HepG2 (cell line): Measurements from ENCODE around the gene POLR3F. TPM values are rescaled to one million over a fixed set of nuclear protein-coding genes. Genes with fewer than 3 reads are reported as not detected.
A peak's percentile ranks its signal among the peaks of the same experiment; 100 is the strongest.

Experiments used
- ARID2 ChIP-seq: sonication (generic); formaldehyde crosslinking; IDR thresholded peaks from 2 replicates; pipeline ENCODE4 v1.8.1; 2022; ENCODE audit warnings: mild to moderate bottlenecking, missing genetic modification reagents, borderline replicate concordance
- CEBPB ChIP-seq: IDR thresholded peaks from 2 replicates; pipeline ENCODE4 v1.6.1; 2011; ENCODE audit warnings: low read depth, low read length, improper control_type of control experiment, borderline replicate concordance
- HMG20B ChIP-seq: conservative IDR thresholded peaks from 2 replicates; pipeline ENCODE4 v1.6.1; 2016; ENCODE audit warnings: missing genetic modification reagents, missing compliant biosample characterization
- HNRNPK ChIP-seq: fragments of 200-400 bp; formaldehyde crosslinking; IDR thresholded peaks from 2 replicates; pipeline ENCODE4 v1.6.1; 2018; ENCODE audit warnings: low read length, low read depth, moderate library complexity, mild to moderate bottlenecking; ENCODE audit not compliant: poor library complexity, severe bottlenecking
- HOXA3 ChIP-seq: sonication (generic); formaldehyde crosslinking; IDR thresholded peaks from 2 replicates; pipeline ENCODE4 v1.5.0; 2020; ENCODE audit warnings: missing genetic modification reagents
- KLF13 ChIP-seq: sonication (generic); formaldehyde crosslinking; IDR thresholded peaks from 2 replicates; pipeline ENCODE4 v1.4.0; 2020; ENCODE audit warnings: mild to moderate bottlenecking, missing genetic modification reagents
- KMT2A ChIP-seq: sonication (generic); formaldehyde crosslinking; IDR thresholded peaks from 2 replicates; pipeline ENCODE4 v1.4.0; 2020; ENCODE audit warnings: missing genetic modification reagents
- LBX2 ChIP-seq: sonication (generic); formaldehyde crosslinking; IDR thresholded peaks from 2 replicates; pipeline ENCODE4 v1.5.0; 2020; ENCODE audit warnings: missing genetic modification reagents, mild to moderate bottlenecking, borderline replicate concordance
- MTA3 ChIP-seq: sonication (generic); formaldehyde crosslinking; IDR thresholded peaks from 2 replicates; pipeline ENCODE4 v1.4.0; 2020; ENCODE audit warnings: missing genetic modification reagents
- RAD51 ChIP-seq: fragments of 450-650 bp; IDR thresholded peaks from 2 replicates; pipeline ENCODE4 v1.6.1; 2016; ENCODE audit warnings: borderline replicate concordance
- SSRP1 ChIP-seq: IDR thresholded peaks from 2 replicates; pipeline ENCODE4 v1.6.1; 2016; ENCODE audit warnings: control low read depth
- THAP7 ChIP-seq: sonication (generic); formaldehyde crosslinking; IDR thresholded peaks from 2 replicates; pipeline ENCODE4 v1.8.1; 2023; ENCODE audit warnings: mild to moderate bottlenecking, missing genetic modification reagents
- ZNF296 ChIP-seq: sonication (generic); formaldehyde crosslinking; conservative IDR thresholded peaks from 2 replicates; pipeline ENCODE4 v1.5.0; 2020; ENCODE audit warnings: mild to moderate bottlenecking, missing genetic modification reagents
- ZNF468 ChIP-seq: sonication (generic); formaldehyde crosslinking; IDR thresholded peaks from 2 replicates; pipeline ENCODE4 v1.8.0; 2022; ENCODE audit warnings: mild to moderate bottlenecking, moderate library complexity, missing genetic modification reagents
- ZNF543 ChIP-seq: sonication (generic); formaldehyde crosslinking; IDR thresholded peaks from 2 replicates; pipeline ENCODE4 v1.4.0; 2020; ENCODE audit warnings: mild to moderate bottlenecking, missing genetic modification reagents
- ZNF674 ChIP-seq: sonication (generic); formaldehyde crosslinking; IDR thresholded peaks from 2 replicates; pipeline ENCODE4 v1.5.0; 2020; ENCODE audit warnings: low read depth, mild to moderate bottlenecking, missing genetic modification reagents
- ZNF816 ChIP-seq: sonication (generic); formaldehyde crosslinking; IDR thresholded peaks from 2 replicates; pipeline ENCODE4 v1.8.0; 2022; ENCODE audit warnings: missing genetic modification reagents, mild to moderate bottlenecking, borderline replicate concordance
- polyA plus RNA-seq, 8 experiments: library from polyadenylated mRNA; depleted of rRNA in 3 of 8; stranded (reverse) in 7 of 8; unstranded in 1 of 8; fragments of >200 nt; fragmentation: Illumina TruSeq in 4 of 8; extraction: Trizol in 4 of 8; gene quantifications; 2 replicates each; pipeline versions ENCODE4 v1.2.1 to v1.2.3, GENCODE V29; 2011 to 2016; ENCODE audit warnings: low read depth in 4 of 8, missing spikeins in 1 of 8, mixed read lengths in 1 of 8; ENCODE audit not compliant: insufficient read depth in 1 of 8
- total RNA-seq, 5 experiments: library from RNA; depleted of rRNA; stranded (reverse); fragments of >200 nt; fragmentation: Illumina TruSeq; extraction: Trizol; gene quantifications; 2 replicates each; pipeline ENCODE4 v1.2.3, GENCODE V29; 2016; ENCODE audit warnings: low read depth in 1 of 5
- TF ChIP-seq, protein P1 (sequence below): sonication (generic); formaldehyde crosslinking; IDR thresholded peaks from 2 replicates; pipeline ENCODE4 v1.9.0; 2021; ENCODE audit warnings: mild to moderate bottlenecking, missing genetic modification reagents
- TF ChIP-seq, protein P2 (sequence below): sonication (generic); formaldehyde crosslinking; IDR thresholded peaks from 2 replicates; pipeline ENCODE4 v1.4.0; 2020; ENCODE audit warnings: missing genetic modification reagents, borderline replicate concordance

Gene POLR3F
- total and polyA plus RNA-seq, 2 of the 13 experiments (the other 11 are each of a cell fraction or from before 2014, with no cell fraction given): 11.7 to 25.5 TPM

DNA sequence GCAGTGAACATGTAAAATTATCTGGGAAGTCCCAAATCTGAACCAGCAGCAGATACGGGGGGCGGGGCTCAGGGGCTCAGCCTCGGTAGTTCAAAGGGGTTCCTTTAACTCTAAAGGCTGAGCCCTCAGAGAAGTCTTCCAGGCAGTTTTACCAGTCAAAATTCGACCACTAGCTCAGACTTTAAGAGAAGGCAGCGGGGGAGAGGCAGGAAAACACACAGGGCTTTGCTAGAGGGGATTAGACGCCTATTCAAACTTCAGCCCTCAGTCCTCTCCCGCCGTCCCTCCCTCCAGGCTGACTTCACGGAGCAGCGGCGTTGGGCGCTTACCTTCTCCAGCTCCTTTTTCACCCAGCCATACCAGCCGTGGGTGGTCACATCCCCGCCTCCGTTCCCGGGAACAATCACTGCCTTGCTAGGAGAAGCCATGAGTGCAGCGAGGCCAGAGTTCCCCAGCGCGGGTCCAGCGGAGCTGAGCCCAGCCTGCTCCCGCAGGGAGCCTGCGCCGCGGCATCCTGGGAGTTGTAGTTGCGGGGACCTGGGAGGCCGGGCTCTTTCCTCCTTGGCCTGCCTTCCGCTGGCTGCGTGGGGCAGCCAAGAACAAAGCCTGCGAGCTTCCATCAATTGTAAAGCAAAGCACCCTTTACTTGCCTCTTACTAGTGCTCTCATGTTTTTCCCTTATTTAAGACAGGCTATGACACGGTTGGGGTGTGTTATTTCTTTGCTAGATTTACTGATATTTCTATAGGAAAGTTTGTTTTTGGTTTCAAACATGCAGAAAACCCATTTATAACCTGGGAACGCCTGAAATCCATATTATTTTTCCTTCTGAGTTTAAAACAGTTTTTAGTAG, 29.8 kb downstream of the POLR3F start, which contains the start of gene RBBP9 (continued):
- TF ChIP-seq LBX2 (CRISPR knock-in tag) (peak; percentile 65; the same call in 1 of the 2 replicates), KMT2A (CRISPR knock-in tag) (peak; percentile 90), HNRNPK (no peak), THAP7 (CRISPR knock-in tag) (peak; percentile 93; the same call in 1 of the 2 replicates), RAD51 (no peak), ZNF816 (CRISPR knock-in tag) (no peak), ARID2 (peak; percentile 50; the same call in 1 of the 2 replicates), ZNF543 (CRISPR knock-in tag) (no peak), SSRP1 (no peak), ZNF296 (no peak), CEBPB (no peak), MTA3 (CRISPR knock-in tag) (no peak), HOXA3 (CRISPR knock-in tag) (peak; percentile 95), KLF13 (peak; percentile 28; the same call in 1 of the 2 replicates), HMG20B (CRISPR knock-in tag) (no peak; the same call in 1 of the 2 replicates), ZNF468 (no peak), ZNF674 (CRISPR knock-in tag) (no peak)
- TF ChIP-seq, protein P1, sequence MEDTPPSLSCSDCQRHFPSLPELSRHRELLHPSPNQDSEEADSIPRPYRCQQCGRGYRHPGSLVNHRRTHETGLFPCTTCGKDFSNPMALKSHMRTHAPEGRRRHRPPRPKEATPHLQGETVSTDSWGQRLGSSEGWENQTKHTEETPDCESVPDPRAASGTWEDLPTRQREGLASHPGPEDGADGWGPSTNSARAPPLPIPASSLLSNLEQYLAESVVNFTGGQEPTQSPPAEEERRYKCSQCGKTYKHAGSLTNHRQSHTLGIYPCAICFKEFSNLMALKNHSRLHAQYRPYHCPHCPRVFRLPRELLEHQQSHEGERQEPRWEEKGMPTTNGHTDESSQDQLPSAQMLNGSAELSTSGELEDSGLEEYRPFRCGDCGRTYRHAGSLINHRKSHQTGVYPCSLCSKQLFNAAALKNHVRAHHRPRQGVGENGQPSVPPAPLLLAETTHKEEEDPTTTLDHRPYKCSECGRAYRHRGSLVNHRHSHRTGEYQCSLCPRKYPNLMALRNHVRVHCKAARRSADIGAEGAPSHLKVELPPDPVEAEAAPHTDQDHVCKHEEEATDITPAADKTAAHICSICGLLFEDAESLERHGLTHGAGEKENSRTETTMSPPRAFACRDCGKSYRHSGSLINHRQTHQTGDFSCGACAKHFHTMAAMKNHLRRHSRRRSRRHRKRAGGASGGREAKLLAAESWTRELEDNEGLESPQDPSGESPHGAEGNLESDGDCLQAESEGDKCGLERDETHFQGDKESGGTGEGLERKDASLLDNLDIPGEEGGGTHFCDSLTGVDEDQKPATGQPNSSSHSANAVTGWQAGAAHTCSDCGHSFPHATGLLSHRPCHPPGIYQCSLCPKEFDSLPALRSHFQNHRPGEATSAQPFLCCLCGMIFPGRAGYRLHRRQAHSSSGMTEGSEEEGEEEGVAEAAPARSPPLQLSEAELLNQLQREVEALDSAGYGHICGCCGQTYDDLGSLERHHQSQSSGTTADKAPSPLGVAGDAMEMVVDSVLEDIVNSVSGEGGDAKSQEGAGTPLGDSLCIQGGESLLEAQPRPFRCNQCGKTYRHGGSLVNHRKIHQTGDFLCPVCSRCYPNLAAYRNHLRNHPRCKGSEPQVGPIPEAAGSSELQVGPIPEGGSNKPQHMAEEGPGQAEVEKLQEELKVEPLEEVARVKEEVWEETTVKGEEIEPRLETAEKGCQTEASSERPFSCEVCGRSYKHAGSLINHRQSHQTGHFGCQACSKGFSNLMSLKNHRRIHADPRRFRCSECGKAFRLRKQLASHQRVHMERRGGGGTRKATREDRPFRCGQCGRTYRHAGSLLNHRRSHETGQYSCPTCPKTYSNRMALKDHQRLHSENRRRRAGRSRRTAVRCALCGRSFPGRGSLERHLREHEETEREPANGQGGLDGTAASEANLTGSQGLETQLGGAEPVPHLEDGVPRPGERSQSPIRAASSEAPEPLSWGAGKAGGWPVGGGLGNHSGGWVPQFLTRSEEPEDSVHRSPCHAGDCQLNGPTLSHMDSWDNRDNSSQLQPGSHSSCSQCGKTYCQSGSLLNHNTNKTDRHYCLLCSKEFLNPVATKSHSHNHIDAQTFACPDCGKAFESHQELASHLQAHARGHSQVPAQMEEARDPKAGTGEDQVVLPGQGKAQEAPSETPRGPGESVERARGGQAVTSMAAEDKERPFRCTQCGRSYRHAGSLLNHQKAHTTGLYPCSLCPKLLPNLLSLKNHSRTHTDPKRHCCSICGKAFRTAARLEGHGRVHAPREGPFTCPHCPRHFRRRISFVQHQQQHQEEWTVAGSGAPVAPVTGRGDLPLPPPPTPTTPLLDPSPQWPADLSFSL (CRISPR knock-in tag): no peak
- TF ChIP-seq, protein P2, sequence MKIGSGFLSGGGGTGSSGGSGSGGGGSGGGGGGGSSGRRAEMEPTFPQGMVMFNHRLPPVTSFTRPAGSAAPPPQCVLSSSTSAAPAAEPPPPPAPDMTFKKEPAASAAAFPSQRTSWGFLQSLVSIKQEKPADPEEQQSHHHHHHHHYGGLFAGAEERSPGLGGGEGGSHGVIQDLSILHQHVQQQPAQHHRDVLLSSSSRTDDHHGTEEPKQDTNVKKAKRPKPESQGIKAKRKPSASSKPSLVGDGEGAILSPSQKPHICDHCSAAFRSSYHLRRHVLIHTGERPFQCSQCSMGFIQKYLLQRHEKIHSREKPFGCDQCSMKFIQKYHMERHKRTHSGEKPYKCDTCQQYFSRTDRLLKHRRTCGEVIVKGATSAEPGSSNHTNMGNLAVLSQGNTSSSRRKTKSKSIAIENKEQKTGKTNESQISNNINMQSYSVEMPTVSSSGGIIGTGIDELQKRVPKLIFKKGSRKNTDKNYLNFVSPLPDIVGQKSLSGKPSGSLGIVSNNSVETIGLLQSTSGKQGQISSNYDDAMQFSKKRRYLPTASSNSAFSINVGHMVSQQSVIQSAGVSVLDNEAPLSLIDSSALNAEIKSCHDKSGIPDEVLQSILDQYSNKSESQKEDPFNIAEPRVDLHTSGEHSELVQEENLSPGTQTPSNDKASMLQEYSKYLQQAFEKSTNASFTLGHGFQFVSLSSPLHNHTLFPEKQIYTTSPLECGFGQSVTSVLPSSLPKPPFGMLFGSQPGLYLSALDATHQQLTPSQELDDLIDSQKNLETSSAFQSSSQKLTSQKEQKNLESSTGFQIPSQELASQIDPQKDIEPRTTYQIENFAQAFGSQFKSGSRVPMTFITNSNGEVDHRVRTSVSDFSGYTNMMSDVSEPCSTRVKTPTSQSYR (CRISPR knock-in tag): peak; percentile 46; the same call in 1 of the 2 replicates
